A549 (cell line): ENCODE measurements around the gene DNAJC8.

Experiments
- CHD2 ChIP-seq: fragments of 150-350 bp; IDR thresholded peaks from 2 replicates; pipeline ENCODE4 v1.6.1; 2014; ENCODE audit warnings: low read length; ENCODE audit not compliant: partially characterized antibody
- CTCF ChIP-seq: fragments of >200 bp; sonication (Bioruptor Twin); formaldehyde crosslinking; IDR thresholded peaks from 3 replicates; pipeline ENCODE4 v1.5.1; 2016
- EP300 ChIP-seq, 2 experiments: fragments of >200 bp; sonication (Bioruptor Twin); formaldehyde crosslinking; IDR thresholded peaks; 2 replicates in 1 of 2; 3 replicates in 1 of 2; pipeline ENCODE4 v1.6.1; 2016 to 2017
- KDM5A ChIP-seq: fragments of 200-600 bp; sonication (generic); IDR thresholded peaks from 2 replicates; pipeline ENCODE4 v1.6.1; 2016; ENCODE audit warnings: antibody characterized with exemption, mild to moderate bottlenecking
- RAD21 ChIP-seq, 2 experiments: fragments of >200 bp in 1 of 2; sonication (Bioruptor Twin) in 1 of 2; formaldehyde crosslinking in 1 of 2; IDR thresholded peaks in 1 of 2; conservative IDR thresholded peaks in 1 of 2; 2 replicates in 1 of 2; 3 replicates in 1 of 2; pipeline ENCODE4 v1.6.1; 2012 to 2018; ENCODE audit warnings: inconsistent platforms in 1 of 2

- TF ChIP-seq CTCF (no peak), KDM5A (no peak), CHD2 (no peak), EP300 (IDR thresholded peaks at IDR 0.05) (no peak), RAD21 (conservative IDR thresholded peaks at IDR 0.05 in 1 of 2, IDR thresholded peaks at IDR 0.05 in 1 of 2) (no peak)
Measured at GRCh38 chr1:28162151-28162550, 70.7 kb downstream of the DNAJC8 start.
